Measurements from ENCODE around the gene SULT1A2.
"Not testable (repeated sequence)": the region's sequence is repeated elsewhere in the genome, so short reads cannot be mapped to it uniquely, and the experiment has no call there.

Gene SULT1A2

DNA sequence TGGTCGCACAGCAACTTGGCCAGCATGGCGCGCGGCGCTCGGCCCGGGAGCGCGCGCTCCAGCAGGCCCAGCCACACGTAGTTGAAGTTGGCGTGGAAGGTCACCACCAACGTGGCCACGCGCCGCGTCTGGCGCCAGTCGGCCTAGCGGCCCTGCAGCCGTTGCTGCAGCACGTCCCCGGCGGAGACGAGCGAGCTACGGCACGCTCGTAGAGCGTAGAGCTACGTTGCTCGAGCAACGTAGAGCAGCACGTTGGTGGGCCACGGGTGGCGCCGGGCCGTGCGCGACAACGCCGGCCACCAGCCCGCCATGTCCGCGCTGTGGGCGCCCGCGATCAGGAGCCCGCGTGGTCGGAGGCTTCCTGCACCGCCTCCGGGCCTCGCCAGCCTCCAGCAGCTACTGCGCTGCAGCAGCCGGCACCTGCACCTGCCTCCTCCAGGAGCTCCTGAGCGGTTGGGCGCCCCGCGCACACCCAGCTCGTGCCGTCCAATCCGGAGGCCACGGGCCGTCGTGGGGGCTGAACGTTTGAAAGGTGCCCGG is 26.4 kb upstream of the SULT1A2 start:
- Histone ChIP-seq H3K27ac (ENCODE audit: low read depth, low read length) (peak overlapping the region; percentile 79), H3K4me2 (ENCODE audit: low read length) (peak overlapping the region; percentile 74), H4K20me1 (ENCODE audit: control insufficient read depth, insufficient read depth, low read depth, low read length) (no peaks in the 10 kb centered on the region), H3K36me3 (ENCODE audit: control insufficient read depth, low read length) (peaks cover 43% of the 10 kb centered on the region), H3K79me2 (ENCODE audit: control insufficient read depth, low read length) (peaks cover 53% of the 10 kb centered on the region), H3K4me1 (ENCODE audit: control insufficient read depth, low read length) (peaks cover 42% of the 10 kb centered on the region), H3K9me2 (replicated peaks; ENCODE audit: control insufficient read depth, low read length) (no peaks in the 10 kb centered on the region), H3K27me3 (ENCODE audit: control insufficient read depth, low read length) (no peaks in the 10 kb centered on the region), H3F3A (ENCODE audit: control insufficient read depth, insufficient read depth) (peaks cover 28% of the 10 kb centered on the region), H3K4me3 (ENCODE audit: low read length) (peak overlapping the region; percentile 87), H3K9me3 (ENCODE audit: control insufficient read depth, insufficient read depth, low read length) (no peaks in the 10 kb centered on the region)
- TF ChIP-seq, protein P1, sequence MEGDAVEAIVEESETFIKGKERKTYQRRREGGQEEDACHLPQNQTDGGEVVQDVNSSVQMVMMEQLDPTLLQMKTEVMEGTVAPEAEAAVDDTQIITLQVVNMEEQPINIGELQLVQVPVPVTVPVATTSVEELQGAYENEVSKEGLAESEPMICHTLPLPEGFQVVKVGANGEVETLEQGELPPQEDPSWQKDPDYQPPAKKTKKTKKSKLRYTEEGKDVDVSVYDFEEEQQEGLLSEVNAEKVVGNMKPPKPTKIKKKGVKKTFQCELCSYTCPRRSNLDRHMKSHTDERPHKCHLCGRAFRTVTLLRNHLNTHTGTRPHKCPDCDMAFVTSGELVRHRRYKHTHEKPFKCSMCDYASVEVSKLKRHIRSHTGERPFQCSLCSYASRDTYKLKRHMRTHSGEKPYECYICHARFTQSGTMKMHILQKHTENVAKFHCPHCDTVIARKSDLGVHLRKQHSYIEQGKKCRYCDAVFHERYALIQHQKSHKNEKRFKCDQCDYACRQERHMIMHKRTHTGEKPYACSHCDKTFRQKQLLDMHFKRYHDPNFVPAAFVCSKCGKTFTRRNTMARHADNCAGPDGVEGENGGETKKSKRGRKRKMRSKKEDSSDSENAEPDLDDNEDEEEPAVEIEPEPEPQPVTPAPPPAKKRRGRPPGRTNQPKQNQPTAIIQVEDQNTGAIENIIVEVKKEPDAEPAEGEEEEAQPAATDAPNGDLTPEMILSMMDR (IDR thresholded peaks at IDR 0.05; ENCODE audit: low read depth, low read length, poor library complexity, severe bottlenecking), result peak; percentile 7
- TF ChIP-seq EZH2phosphoT487 (IDR thresholded peaks at IDR 0.05; ENCODE audit: borderline replicate concordance, low read length), result no peak

DNA sequence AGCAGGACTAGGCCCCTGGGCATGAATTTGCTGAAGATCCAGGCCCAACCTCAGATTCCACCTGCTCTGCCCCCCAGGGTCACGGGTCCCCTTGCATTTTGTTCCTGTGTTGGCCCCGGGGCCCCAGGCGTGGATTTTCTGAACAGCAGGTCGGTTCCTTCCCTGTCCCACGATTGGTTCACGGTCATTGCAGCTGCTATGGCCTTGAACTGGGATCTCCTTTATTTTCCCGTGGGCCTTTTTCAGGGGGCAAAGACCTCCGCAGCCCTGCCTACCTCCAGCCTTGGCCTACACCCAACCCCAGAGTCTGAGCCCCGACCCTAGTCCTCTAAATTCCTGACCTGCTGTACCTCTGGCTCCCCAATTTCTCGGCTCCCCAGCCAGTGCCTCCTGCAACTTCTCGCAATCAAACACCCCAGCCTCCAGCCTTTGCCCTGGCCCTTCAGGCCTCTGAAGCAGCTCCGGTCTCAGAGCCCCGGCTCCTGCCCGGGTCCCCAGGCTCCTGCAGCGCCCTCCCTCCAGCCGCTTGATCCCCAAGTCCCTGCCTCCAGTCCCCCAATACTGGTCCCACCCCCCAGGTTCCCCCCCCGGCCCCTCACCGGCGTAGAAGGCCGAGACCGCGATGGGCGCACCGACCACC is 25.8 kb upstream of the SULT1A2 start:
- H3K4me2 ChIP-seq (ENCODE audit: low read length), result peak overlapping the region; percentile 74
- not testable (repeated sequence) for H3K27me3 ChIP-seq (ENCODE audit: control insufficient read depth, low read length); H3K9me3 ChIP-seq (ENCODE audit: control insufficient read depth, insufficient read depth, low read length); H3K9me2 ChIP-seq (replicated peaks; ENCODE audit: control insufficient read depth, low read length); H4K20me1 ChIP-seq (ENCODE audit: control insufficient read depth, insufficient read depth, low read depth, low read length)
- peak overlapping the region; percentile 79 for H3K27ac ChIP-seq (ENCODE audit: low read depth, low read length)
- peaks cover 46% of the 10 kb centered on the region for H3K4me1 ChIP-seq (ENCODE audit: control insufficient read depth, low read length)
- peak overlapping the region; percentile 87 for H3K4me3 ChIP-seq (ENCODE audit: low read length)
- H3K79me2 ChIP-seq (ENCODE audit: control insufficient read depth, low read length), result peaks cover 55% of the 10 kb centered on the region
- peaks cover 44% of the 10 kb centered on the region for H3K36me3 ChIP-seq (ENCODE audit: control insufficient read depth, low read length)
- H3F3A ChIP-seq (ENCODE audit: control insufficient read depth, insufficient read depth), result peaks cover 30% of the 10 kb centered on the region

DNA sequence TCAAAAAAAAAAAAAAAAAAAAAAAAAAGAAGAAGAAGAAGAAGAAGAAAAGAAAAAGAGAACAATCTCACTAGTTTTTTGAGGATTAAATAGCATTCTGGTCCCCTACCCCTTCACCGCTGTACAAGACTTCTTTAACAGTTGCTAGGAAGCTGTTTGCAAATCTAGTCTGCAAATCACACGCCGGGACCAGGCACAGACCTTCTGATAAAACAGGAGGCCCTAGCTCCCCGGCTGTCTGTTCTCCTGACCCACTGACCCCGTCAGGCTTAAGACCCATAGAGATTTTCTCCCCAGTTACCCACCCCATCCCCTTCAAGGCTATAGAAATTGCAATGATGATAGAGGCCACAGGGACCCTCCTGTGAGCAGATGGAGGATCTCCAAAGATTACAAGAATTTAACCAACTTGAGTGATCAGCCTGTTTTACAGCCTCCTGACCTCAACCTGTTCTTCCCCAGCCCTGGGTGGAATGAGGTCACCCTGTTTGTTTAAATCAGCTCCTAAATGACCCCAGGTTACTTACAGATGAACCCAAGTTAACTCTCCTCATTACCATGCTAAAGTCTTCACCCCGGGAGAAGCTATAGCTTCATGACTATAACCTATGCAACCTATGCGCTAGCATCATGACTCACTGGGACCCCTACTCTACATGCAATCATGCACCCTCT is 24.8 kb upstream of the SULT1A2 start:
- H3K9me3 ChIP-seq (ENCODE audit: control insufficient read depth, insufficient read depth, low read length), result no peaks in the 10 kb centered on the region
- H3K4me2 ChIP-seq (ENCODE audit: low read length), result peak overlapping the region; percentile 74
- TF ChIP-seq, protein P1 (IDR thresholded peaks at IDR 0.05; ENCODE audit: low read depth, low read length, poor library complexity, severe bottlenecking), result no peak
- no peak for TF ChIP-seq EZH2phosphoT487 (IDR thresholded peaks at IDR 0.05; ENCODE audit: borderline replicate concordance, low read length)
- H3K36me3 ChIP-seq (ENCODE audit: control insufficient read depth, low read length), result peaks cover 54% of the 10 kb centered on the region
- peak overlapping the region; percentile 87 for H3K4me3 ChIP-seq (ENCODE audit: low read length)
- no peaks in the 10 kb centered on the region for H3K9me2 ChIP-seq (replicated peaks; ENCODE audit: control insufficient read depth, low read length)
- peaks cover 65% of the 10 kb centered on the region for H3K79me2 ChIP-seq (ENCODE audit: control insufficient read depth, low read length)
- H4K20me1 ChIP-seq (ENCODE audit: control insufficient read depth, insufficient read depth, low read depth, low read length), result no peaks in the 10 kb centered on the region
- H3K27me3 ChIP-seq (ENCODE audit: control insufficient read depth, low read length), result no peaks in the 10 kb centered on the region
- peak overlapping the region; percentile 79 for H3K27ac ChIP-seq (ENCODE audit: low read depth, low read length)
- peaks cover 56% of the 10 kb centered on the region for H3K4me1 ChIP-seq (ENCODE audit: control insufficient read depth, low read length)
- peaks cover 30% of the 10 kb centered on the region for H3F3A ChIP-seq (ENCODE audit: control insufficient read depth, insufficient read depth)

DNA sequence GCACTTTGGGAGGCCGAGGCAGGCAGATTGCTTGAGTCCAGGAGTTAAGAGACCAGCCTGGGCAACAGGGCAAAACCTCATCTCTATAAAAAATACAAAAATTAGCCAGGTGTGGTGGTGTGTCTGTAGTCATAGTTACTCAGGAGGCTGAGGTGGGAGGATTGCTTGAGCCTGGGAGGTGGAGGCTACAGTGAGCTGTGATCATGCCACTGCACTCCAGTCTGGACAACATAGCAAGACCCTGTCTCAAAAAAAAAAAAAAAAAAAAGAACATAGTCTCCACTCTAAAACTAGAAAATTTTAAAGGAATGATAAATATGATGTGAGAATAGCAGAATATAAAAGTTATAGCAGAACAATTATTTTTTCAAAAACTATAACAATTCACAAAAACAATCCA is 23.5 kb upstream of the SULT1A2 start:
- H3F3A ChIP-seq (ENCODE audit: control insufficient read depth, insufficient read depth), result peaks cover 30% of the 10 kb centered on the region
- H3K36me3 ChIP-seq (ENCODE audit: control insufficient read depth, low read length), result peaks cover 63% of the 10 kb centered on the region
- not testable (repeated sequence) for H3K27me3 ChIP-seq (ENCODE audit: control insufficient read depth, low read length); H3K9me3 ChIP-seq (ENCODE audit: control insufficient read depth, insufficient read depth, low read length); H4K20me1 ChIP-seq (ENCODE audit: control insufficient read depth, insufficient read depth, low read depth, low read length); H3K9me2 ChIP-seq (replicated peaks; ENCODE audit: control insufficient read depth, low read length)
- H3K4me3 ChIP-seq (ENCODE audit: low read length), result peak overlapping the region; percentile 87
- H3K4me1 ChIP-seq (ENCODE audit: control insufficient read depth, low read length), result peaks cover 68% of the 10 kb centered on the region
- peak overlapping the region; percentile 74 for H3K4me2 ChIP-seq (ENCODE audit: low read length)
- peak overlapping the region; percentile 79 for H3K27ac ChIP-seq (ENCODE audit: low read depth, low read length)
- peaks cover 76% of the 10 kb centered on the region for H3K79me2 ChIP-seq (ENCODE audit: control insufficient read depth, low read length)
